ENCODE measurements around the gene LILRA6.

Gene LILRA6

DNA sequence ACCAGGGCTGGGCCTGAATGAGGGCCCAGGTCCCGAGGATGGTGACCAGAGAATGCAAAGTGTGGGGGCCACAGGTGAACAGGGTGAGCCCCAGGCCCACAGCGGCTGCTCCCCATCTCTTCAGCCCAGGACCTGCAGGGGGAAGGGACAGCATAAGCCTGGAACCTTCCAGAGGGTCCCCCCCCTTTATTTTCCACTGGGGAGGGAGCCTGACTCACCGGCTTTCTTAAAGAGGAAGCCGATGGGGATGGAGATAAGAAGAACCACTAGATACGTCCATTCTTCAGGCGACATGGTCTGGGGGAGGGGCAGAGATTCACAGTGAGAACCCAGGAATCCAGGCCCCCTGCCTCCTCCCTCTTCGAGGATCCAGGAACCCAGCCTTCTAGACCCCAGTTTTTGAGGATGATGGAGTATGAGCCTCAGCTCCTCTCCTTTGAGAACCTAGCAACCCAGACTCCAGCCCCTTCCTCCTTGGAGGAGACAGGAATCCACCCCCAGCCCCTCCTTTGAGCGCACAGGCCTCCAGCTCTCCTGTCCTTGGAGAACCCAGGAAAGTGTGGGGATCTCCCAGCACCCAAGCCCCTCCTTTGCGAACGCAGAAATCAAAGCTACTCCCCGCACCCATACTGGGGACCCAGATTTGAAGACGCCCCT, 54.2 kb downstream of the LILRA6 start:
- H3K27ac ChIP-seq, result peak overlapping the region; percentile 97
- TF ChIP-seq, protein P1, sequence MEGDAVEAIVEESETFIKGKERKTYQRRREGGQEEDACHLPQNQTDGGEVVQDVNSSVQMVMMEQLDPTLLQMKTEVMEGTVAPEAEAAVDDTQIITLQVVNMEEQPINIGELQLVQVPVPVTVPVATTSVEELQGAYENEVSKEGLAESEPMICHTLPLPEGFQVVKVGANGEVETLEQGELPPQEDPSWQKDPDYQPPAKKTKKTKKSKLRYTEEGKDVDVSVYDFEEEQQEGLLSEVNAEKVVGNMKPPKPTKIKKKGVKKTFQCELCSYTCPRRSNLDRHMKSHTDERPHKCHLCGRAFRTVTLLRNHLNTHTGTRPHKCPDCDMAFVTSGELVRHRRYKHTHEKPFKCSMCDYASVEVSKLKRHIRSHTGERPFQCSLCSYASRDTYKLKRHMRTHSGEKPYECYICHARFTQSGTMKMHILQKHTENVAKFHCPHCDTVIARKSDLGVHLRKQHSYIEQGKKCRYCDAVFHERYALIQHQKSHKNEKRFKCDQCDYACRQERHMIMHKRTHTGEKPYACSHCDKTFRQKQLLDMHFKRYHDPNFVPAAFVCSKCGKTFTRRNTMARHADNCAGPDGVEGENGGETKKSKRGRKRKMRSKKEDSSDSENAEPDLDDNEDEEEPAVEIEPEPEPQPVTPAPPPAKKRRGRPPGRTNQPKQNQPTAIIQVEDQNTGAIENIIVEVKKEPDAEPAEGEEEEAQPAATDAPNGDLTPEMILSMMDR (conservative IDR thresholded peaks at IDR 0.05), result no peak

DNA sequence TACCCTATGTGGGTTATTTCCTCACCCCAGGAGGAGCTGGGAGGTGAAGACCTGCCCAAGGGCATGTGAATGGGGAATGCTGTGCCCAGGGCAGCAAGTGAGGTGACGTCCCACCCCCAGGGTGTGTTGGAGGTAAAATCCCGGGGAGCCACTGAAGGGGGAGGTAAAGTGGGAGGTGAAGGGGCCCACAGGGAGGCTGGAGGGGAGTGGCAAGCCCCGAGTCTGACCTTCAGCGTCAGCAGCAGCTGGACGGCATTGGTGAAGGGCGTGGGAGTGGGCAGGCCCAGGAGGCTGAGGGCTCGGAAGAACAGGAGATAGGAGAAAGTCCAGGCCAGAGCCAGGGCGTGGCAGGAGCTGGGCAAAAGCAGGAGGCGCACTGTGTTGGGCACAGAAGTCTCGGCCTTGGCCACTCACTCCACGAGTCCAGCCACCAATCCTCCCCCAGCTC, 55.6 kb downstream of the LILRA6 start:
- TF ChIP-seq, protein P1 (conservative IDR thresholded peaks at IDR 0.05), result no peak

More for the DNA sequence above, 55.6 kb downstream of the LILRA6 start:
- peak overlapping the region; percentile 97; the same call in 1 of the 2 replicates for H3K27ac ChIP-seq
